Body of pancreas (tissue), 4 donors: ENCODE measurements around the gene ATRN.

Source experiments
- CTCF ChIP-seq, 7 experiments: fragments of 450-650 bp in 4 of 7; fragments of 200-600 bp in 3 of 7; sonication (generic) in 3 of 7; IDR thresholded peaks; one replicate each; pipeline ENCODE4 v1.5.1; 2016 to 2019; ENCODE audit warnings: antibody characterized with exemption in 7 of 7
- POLR2A ChIP-seq, 3 donors: fragments of 450-650 bp; IDR thresholded peaks; one replicate each; pipeline ENCODE4 v1.6.1; 2016; ENCODE audit warnings: antibody characterized with exemption in 3 of 3, mild to moderate bottlenecking in 2 of 3

DNA sequence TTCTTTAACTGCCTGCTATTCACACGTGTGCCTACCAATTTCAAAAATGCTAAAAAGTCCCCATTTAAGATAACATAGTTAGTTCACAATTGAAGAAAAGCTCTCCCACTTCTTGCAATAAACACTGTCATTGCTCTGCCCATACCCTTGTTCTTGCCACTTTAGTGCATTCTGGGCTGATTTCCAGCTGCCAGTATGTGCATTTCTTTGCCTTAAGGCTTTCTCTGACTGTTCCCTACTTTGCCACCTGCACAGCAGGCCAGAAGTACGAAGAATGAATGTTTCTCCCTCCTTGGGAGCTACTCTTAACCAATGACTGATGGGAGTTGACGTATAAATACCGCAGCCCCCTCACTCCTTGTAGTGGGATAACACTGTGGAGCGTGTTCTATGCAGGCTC, 16.0 kb upstream of the ATRN start:
- TF ChIP-seq CTCF (IDR thresholded peaks at IDR 0.05) (no peak), POLR2A (IDR thresholded peaks at IDR 0.05) (no peak)
